Liver (tissue), 3 donors: ENCODE results near the gene MYO9A.

Source experiments
- FOXA2 ChIP-seq: IDR thresholded peaks from 2 replicates; pipeline ENCODE4 v1.6.1; 2016; ENCODE audit warnings: antibody characterized with exemption
- GABPA ChIP-seq, 2 donors: IDR thresholded peaks in 1 of 2; conservative IDR thresholded peaks in 1 of 2; 2 replicates each; pipeline ENCODE4 v1.6.1; 2016; ENCODE audit warnings: antibody characterized with exemption in 2 of 2, mild to moderate bottlenecking in 1 of 2, moderate library complexity in 1 of 2
- RAD21 ChIP-seq, 2 donors: IDR thresholded peaks; 2 replicates each; pipeline ENCODE4 v1.6.1; 2016; ENCODE audit warnings: antibody characterized with exemption in 2 of 2, mild to moderate bottlenecking in 2 of 2
- TF ChIP-seq, protein P1 (sequence below): IDR thresholded peaks from 2 replicates; pipeline ENCODE4 v1.6.1; 2016; ENCODE audit warnings: antibody characterized with exemption
- TF ChIP-seq, protein P2 (sequence below): fragments of 150-350 bp; IDR thresholded peaks from 2 replicates; pipeline ENCODE4 v1.5.1; 2017; ENCODE audit warnings: improper control_type of control experiment, low read depth, low read length; ENCODE audit not compliant: missing input control
- donor health status: healthy.
- donor health status: healthy.

DNA sequence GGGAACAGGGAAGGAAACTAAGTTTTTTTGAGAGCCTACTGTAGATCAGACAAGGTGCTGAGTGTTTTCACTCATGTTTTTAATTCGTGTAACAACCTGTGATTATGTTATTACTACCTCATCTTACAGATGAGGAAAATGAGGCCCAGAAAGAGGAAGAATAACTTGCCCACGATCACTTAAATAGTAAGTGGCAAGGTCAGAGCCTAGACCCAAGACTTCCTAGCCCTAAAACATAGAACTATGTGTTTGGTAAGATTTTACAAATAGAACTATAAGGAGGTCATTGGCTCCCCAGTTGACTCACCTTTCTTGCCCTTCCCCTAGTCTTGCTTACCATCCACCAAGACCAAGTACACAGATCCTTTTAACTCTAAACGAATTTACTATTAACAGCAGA is 14.0 kb upstream of the MYO9A start:
- TF ChIP-seq, protein P1, sequence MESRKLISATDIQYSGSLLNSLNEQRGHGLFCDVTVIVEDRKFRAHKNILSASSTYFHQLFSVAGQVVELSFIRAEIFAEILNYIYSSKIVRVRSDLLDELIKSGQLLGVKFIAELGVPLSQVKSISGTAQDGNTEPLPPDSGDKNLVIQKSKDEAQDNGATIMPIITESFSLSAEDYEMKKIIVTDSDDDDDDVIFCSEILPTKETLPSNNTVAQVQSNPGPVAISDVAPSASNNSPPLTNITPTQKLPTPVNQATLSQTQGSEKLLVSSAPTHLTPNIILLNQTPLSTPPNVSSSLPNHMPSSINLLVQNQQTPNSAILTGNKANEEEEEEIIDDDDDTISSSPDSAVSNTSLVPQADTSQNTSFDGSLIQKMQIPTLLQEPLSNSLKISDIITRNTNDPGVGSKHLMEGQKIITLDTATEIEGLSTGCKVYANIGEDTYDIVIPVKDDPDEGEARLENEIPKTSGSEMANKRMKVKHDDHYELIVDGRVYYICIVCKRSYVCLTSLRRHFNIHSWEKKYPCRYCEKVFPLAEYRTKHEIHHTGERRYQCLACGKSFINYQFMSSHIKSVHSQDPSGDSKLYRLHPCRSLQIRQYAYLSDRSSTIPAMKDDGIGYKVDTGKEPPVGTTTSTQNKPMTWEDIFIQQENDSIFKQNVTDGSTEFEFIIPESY: no peak
- TF ChIP-seq FOXA2 (no peak), GABPA (IDR thresholded peaks at IDR 0.05 in 1 of 2, conservative IDR thresholded peaks at IDR 0.05 in 1 of 2) (no peak), RAD21 (IDR thresholded peaks at IDR 0.05) (no peak)
- TF ChIP-seq, protein P2, sequence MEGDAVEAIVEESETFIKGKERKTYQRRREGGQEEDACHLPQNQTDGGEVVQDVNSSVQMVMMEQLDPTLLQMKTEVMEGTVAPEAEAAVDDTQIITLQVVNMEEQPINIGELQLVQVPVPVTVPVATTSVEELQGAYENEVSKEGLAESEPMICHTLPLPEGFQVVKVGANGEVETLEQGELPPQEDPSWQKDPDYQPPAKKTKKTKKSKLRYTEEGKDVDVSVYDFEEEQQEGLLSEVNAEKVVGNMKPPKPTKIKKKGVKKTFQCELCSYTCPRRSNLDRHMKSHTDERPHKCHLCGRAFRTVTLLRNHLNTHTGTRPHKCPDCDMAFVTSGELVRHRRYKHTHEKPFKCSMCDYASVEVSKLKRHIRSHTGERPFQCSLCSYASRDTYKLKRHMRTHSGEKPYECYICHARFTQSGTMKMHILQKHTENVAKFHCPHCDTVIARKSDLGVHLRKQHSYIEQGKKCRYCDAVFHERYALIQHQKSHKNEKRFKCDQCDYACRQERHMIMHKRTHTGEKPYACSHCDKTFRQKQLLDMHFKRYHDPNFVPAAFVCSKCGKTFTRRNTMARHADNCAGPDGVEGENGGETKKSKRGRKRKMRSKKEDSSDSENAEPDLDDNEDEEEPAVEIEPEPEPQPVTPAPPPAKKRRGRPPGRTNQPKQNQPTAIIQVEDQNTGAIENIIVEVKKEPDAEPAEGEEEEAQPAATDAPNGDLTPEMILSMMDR: no peak
